ENCODE data around the gene ZCCHC4. TPM values are rescaled to one million over a fixed set of nuclear protein-coding genes. Genes with fewer than 3 reads are reported as not detected.
A peak's percentile ranks its signal among the peaks of the same experiment; 100 is the strongest.

Gene ZCCHC4
- total RNA-seq, 1 donor from 2014 or later = 10.2 TPM

- Mint-ChIP-seq H3K4me1 (ENCODE audit: low read depth, unreplicated experiment) (no peaks in the 10 kb centered on the region), H3K27ac (ENCODE audit: unreplicated experiment) (peak overlapping the region; percentile 18), H3K9me3 (ENCODE audit: unreplicated experiment) (no peaks in the 10 kb centered on the region), H3K36me3 (ENCODE audit: low read depth, unreplicated experiment) (peaks cover 5% of the 10 kb centered on the region), H3K4me3 (ENCODE audit: unreplicated experiment) (no peak overlapping the region), H3K27me3 (ENCODE audit: low read depth, unreplicated experiment) (no peaks in the 10 kb centered on the region)
- Histone ChIP-seq H3K27ac (ENCODE audit: low read depth, low read length) (no peak overlapping the region), H2AFZ (ENCODE audit: low read depth, low read length) (no peak overlapping the region), H3K4me1 (ENCODE audit: insufficient read depth, low read length) (no peaks in the 10 kb centered on the region), H3K79me2 (ENCODE audit: insufficient read depth, low read length) (no peaks in the 10 kb centered on the region), H3K27me3 (ENCODE audit: insufficient read depth, low read length) (no peaks in the 10 kb centered on the region), H3K9me3 (ENCODE audit: insufficient read depth, low read depth, low read length) (no peaks in the 10 kb centered on the region), H4K20me1 (ENCODE audit: insufficient read depth, low read length) (no peaks in the 10 kb centered on the region), H3K4me2 (ENCODE audit: low read length) (no peak overlapping the region), H3K36me3 (ENCODE audit: insufficient read depth, low read length) (no peaks in the 10 kb centered on the region), H3K4me3 (ENCODE audit: insufficient read depth, low read depth, low read length) (no peak overlapping the region), H3K9ac (ENCODE audit: low read length) (no peak overlapping the region)
- DNase-seq (ENCODE audit: low read depth) (no peak), FAIRE-seq (no peak)
- TF ChIP-seq, protein P1, sequence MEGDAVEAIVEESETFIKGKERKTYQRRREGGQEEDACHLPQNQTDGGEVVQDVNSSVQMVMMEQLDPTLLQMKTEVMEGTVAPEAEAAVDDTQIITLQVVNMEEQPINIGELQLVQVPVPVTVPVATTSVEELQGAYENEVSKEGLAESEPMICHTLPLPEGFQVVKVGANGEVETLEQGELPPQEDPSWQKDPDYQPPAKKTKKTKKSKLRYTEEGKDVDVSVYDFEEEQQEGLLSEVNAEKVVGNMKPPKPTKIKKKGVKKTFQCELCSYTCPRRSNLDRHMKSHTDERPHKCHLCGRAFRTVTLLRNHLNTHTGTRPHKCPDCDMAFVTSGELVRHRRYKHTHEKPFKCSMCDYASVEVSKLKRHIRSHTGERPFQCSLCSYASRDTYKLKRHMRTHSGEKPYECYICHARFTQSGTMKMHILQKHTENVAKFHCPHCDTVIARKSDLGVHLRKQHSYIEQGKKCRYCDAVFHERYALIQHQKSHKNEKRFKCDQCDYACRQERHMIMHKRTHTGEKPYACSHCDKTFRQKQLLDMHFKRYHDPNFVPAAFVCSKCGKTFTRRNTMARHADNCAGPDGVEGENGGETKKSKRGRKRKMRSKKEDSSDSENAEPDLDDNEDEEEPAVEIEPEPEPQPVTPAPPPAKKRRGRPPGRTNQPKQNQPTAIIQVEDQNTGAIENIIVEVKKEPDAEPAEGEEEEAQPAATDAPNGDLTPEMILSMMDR (IDR thresholded peaks at IDR 0.05; ENCODE audit: insufficient read depth, low read depth, low read length) = no peak
- TF ChIP-seq EZH2 (IDR thresholded peaks at IDR 0.05; ENCODE audit: insufficient read depth, low read length) = no peak
Measured at GRCh38 chr4:25280210-25280609, 32.4 kb upstream of the ZCCHC4 start.

GRCh38 chr4:25283948-25284347 lies 28.6 kb upstream of the ZCCHC4 start:
- Mint-ChIP-seq H3K9me3 (ENCODE audit: unreplicated experiment) (peaks cover 11% of the 10 kb centered on the region), H3K36me3 (ENCODE audit: low read depth, unreplicated experiment) (peaks cover 5% of the 10 kb centered on the region), H3K4me3 (ENCODE audit: unreplicated experiment) (no peak overlapping the region), H3K4me1 (ENCODE audit: low read depth, unreplicated experiment) (no peaks in the 10 kb centered on the region), H3K27me3 (ENCODE audit: low read depth, unreplicated experiment) (no peaks in the 10 kb centered on the region), H3K27ac (ENCODE audit: unreplicated experiment) (no peak overlapping the region)
- TF ChIP-seq, protein P1 (IDR thresholded peaks at IDR 0.05; ENCODE audit: insufficient read depth, low read depth, low read length) = no peak
- no peak for TF ChIP-seq EZH2 (IDR thresholded peaks at IDR 0.05; ENCODE audit: insufficient read depth, low read length)
- Histone ChIP-seq H2AFZ (ENCODE audit: low read depth, low read length) (no peak overlapping the region), H3K9me3 (ENCODE audit: insufficient read depth, low read depth, low read length) (no peaks in the 10 kb centered on the region), H3K79me2 (ENCODE audit: insufficient read depth, low read length) (no peaks in the 10 kb centered on the region), H3K4me1 (ENCODE audit: insufficient read depth, low read length) (no peaks in the 10 kb centered on the region), H3K27ac (ENCODE audit: low read depth, low read length) (no peak overlapping the region), H3K9ac (ENCODE audit: low read length) (no peak overlapping the region), H3K36me3 (ENCODE audit: insufficient read depth, low read length) (no peaks in the 10 kb centered on the region), H4K20me1 (ENCODE audit: insufficient read depth, low read length) (no peaks in the 10 kb centered on the region), H3K4me3 (ENCODE audit: insufficient read depth, low read depth, low read length) (no peak overlapping the region), H3K4me2 (ENCODE audit: low read length) (no peak overlapping the region), H3K27me3 (ENCODE audit: insufficient read depth, low read length) (no peaks in the 10 kb centered on the region)
- no peak for FAIRE-seq
- DNase-seq (ENCODE audit: low read depth) = no peak

GRCh38 chr4:25284466-25284865 lies 28.1 kb upstream of the ZCCHC4 start:
- no peak overlapping the region for H3K4me3 Mint-ChIP-seq (ENCODE audit: unreplicated experiment)
- no peaks in the 10 kb centered on the region for H3K4me1 Mint-ChIP-seq (ENCODE audit: low read depth, unreplicated experiment)
- no peak for DNase-seq (ENCODE audit: low read depth)

More at GRCh38 chr4:25284466-25284865, 28.1 kb upstream of the ZCCHC4 start:
- H3K36me3 ChIP-seq (ENCODE audit: insufficient read depth, low read length) = no peaks in the 10 kb centered on the region
- H3K4me1 ChIP-seq (ENCODE audit: insufficient read depth, low read length) = no peaks in the 10 kb centered on the region
- no peak for FAIRE-seq
- no peak overlapping the region for H2AFZ ChIP-seq (ENCODE audit: low read depth, low read length)
- H3K79me2 ChIP-seq (ENCODE audit: insufficient read depth, low read length) = no peaks in the 10 kb centered on the region
- Mint-ChIP-seq H3K27ac (ENCODE audit: unreplicated experiment) (peak overlapping the region; percentile 14), H3K9me3 (ENCODE audit: unreplicated experiment) (peaks cover 11% of the 10 kb centered on the region), H3K36me3 (ENCODE audit: low read depth, unreplicated experiment) (peaks cover 5% of the 10 kb centered on the region), H3K27me3 (ENCODE audit: low read depth, unreplicated experiment) (no peaks in the 10 kb centered on the region)
- H3K4me3 ChIP-seq (ENCODE audit: insufficient read depth, low read depth, low read length) = no peak overlapping the region
- no peaks in the 10 kb centered on the region for H3K9me3 ChIP-seq (ENCODE audit: insufficient read depth, low read depth, low read length)
- TF ChIP-seq EZH2 (IDR thresholded peaks at IDR 0.05; ENCODE audit: insufficient read depth, low read length) = no peak
- TF ChIP-seq, protein P1 (IDR thresholded peaks at IDR 0.05; ENCODE audit: insufficient read depth, low read depth, low read length) = no peak
- H3K27ac ChIP-seq (ENCODE audit: low read depth, low read length) = no peak overlapping the region
- H3K4me2 ChIP-seq (ENCODE audit: low read length) = no peak overlapping the region
- no peaks in the 10 kb centered on the region for H3K27me3 ChIP-seq (ENCODE audit: insufficient read depth, low read length)
- H3K9ac ChIP-seq (ENCODE audit: low read length) = no peak overlapping the region
- H4K20me1 ChIP-seq (ENCODE audit: insufficient read depth, low read length) = no peaks in the 10 kb centered on the region

Data from astrocyte (in vitro differentiated cells and primary cell).